ENCODE measurements around the gene CDH12. TPM values are rescaled to one million over a fixed set of nuclear protein-coding genes. Genes with fewer than 3 reads are reported as not detected.
A peak's percentile ranks its signal among the peaks of the same experiment; 100 is the strongest.

The CDH12 gene
- total and polyA plus RNA-seq, 4 donors, result 5.8 to 29.9 (median 8.2) TPM

DNA sequence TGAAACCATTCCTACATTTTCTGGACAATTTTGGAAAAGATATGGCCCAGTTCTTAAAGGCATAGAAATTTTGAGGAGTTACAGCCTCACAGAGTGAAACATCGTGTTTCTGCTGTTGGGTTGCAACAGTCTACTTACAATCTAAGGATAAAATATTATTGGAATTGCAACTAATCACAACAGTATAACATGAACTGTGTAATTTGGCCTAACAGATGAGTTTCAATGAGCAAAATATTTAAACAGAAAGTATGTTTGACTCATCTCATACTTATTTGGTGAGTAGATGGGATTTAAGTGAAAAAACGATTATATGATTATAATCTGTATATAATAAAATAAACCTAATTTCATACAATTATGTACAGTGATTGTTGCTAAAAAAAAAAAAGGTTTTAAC, 1061.8 kb downstream of the CDH12 start:
- no peaks in the 10 kb centered on the region for H3K27me3 ChIP-seq (ENCODE audit: control insufficient read depth, insufficient read depth, low read length)
- WGBS (ENCODE audit: insufficient coverage), result no CpG with 5 or more reads among the region's 2 CpGs
- H3K9me3 ChIP-seq (ENCODE audit: control insufficient read depth, insufficient read depth, low read length), result no peaks in the 10 kb centered on the region
- H3K27ac ChIP-seq (ENCODE audit: low read depth, low read length), result no peak overlapping the region
- no peaks in the 10 kb centered on the region for H3K36me3 ChIP-seq (ENCODE audit: control insufficient read depth, insufficient read depth, low read length)
- H3K4me1 ChIP-seq (ENCODE audit: control insufficient read depth, insufficient read depth, low read length), result no peaks in the 10 kb centered on the region
- H3K4me3 ChIP-seq (ENCODE audit: low read depth, low read length), result no peak overlapping the region
- no peak for DNase-seq (ENCODE audit: low read depth in 4 of 6, low spot score in 6 of 6)

- Histone ChIP-seq H3K36me3 (ENCODE audit: control insufficient read depth, insufficient read depth, low read length) (no peaks in the 10 kb centered on the region), H3K4me1 (ENCODE audit: control insufficient read depth, insufficient read depth, low read length) (no peaks in the 10 kb centered on the region), H3K27me3 (ENCODE audit: control insufficient read depth, insufficient read depth, low read length) (no peaks in the 10 kb centered on the region), H3K4me3 (ENCODE audit: low read depth, low read length) (no peak overlapping the region), H3K27ac (ENCODE audit: low read depth, low read length) (no peak overlapping the region), H3K9me3 (ENCODE audit: control insufficient read depth, insufficient read depth, low read length) (peaks cover 2% of the 10 kb centered on the region)
- no peak for DNase-seq (ENCODE audit: low read depth in 4 of 6, low spot score in 6 of 6)
- no CpG with 5 or more reads among the region's 1 CpG for WGBS (ENCODE audit: insufficient coverage)
Measured at GRCh38 chr5:21784487-21784886, 1068.7 kb downstream of the CDH12 start.

- no CpG with 5 or more reads among the region's 6 CpGs for WGBS (ENCODE audit: insufficient coverage)
- H3K9me3 ChIP-seq (ENCODE audit: control insufficient read depth, insufficient read depth, low read length), result peaks cover 2% of the 10 kb centered on the region
- DNase-seq (ENCODE audit: low read depth in 4 of 6, low spot score in 6 of 6), result peak in 1 of 6 donors; percentile 62
- no peak overlapping the region for H3K27ac ChIP-seq (ENCODE audit: low read depth, low read length)
- no peaks in the 10 kb centered on the region for H3K27me3 ChIP-seq (ENCODE audit: control insufficient read depth, insufficient read depth, low read length)
- H3K36me3 ChIP-seq (ENCODE audit: control insufficient read depth, insufficient read depth, low read length), result no peaks in the 10 kb centered on the region
- no peak overlapping the region for H3K4me3 ChIP-seq (ENCODE audit: low read depth, low read length)
- H3K4me1 ChIP-seq (ENCODE audit: control insufficient read depth, insufficient read depth, low read length), result no peaks in the 10 kb centered on the region
Measured at GRCh38 chr5:21783074-21783679, 1070.0 kb downstream of the CDH12 start.

DNA sequence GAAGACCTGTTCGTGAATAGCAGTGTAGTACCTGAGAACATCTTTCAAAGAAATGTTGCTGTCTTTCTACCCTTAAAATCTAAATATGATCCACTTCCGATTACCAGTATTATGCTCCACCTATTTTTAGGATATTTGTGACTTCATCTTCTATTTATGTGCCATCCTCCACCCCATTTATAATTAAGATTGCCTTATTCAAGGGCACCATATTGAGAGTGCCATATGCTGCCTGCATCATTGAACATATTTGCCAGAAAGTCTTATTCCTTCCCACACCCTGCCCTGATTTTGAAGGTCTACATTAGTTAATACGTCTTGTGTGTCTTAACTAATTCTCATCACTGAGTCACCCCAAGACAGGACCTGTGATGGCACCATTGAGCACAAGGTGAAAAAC, 1076.7 kb downstream of the CDH12 start:
- WGBS (ENCODE audit: insufficient coverage), result 100% methylated on average over 1 of the region's 3 CpGs
- H3K4me1 ChIP-seq (ENCODE audit: control insufficient read depth, insufficient read depth, low read length), result no peaks in the 10 kb centered on the region
- H3K4me3 ChIP-seq (ENCODE audit: low read depth, low read length), result no peak overlapping the region
- peak in 1 of 6 donors; percentile 9 for DNase-seq (ENCODE audit: low read depth in 4 of 6, low spot score in 6 of 6)
- no peaks in the 10 kb centered on the region for H3K9me3 ChIP-seq (ENCODE audit: control insufficient read depth, insufficient read depth, low read length)
- H3K27me3 ChIP-seq (ENCODE audit: control insufficient read depth, insufficient read depth, low read length), result no peaks in the 10 kb centered on the region
- H3K27ac ChIP-seq (ENCODE audit: low read depth, low read length), result no peak overlapping the region
- no peaks in the 10 kb centered on the region for H3K36me3 ChIP-seq (ENCODE audit: control insufficient read depth, insufficient read depth, low read length)

DNA sequence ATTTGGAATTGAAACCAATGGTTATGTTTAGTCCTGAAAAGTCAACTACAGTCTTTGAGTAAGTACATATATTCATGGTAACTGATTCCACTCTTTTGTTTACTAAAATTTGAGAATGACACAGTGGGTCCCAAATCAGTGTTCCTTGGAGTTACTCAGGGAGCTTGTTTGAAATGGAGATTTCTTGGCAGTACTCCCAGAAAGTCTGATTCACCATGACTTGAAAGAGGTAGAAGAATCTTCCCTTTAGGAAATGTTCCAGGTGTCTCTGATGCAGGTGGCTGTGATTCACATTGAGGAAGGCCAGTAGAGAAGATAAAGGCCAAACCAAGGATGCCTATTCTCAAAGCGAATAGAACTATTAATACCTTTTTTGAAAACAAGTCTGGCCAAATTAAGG, 1078.3 kb downstream of the CDH12 start:
- Histone ChIP-seq H3K4me3 (ENCODE audit: low read depth, low read length) (no peak overlapping the region), H3K9me3 (ENCODE audit: control insufficient read depth, insufficient read depth, low read length) (no peaks in the 10 kb centered on the region), H3K27ac (ENCODE audit: low read depth, low read length) (no peak overlapping the region), H3K36me3 (ENCODE audit: control insufficient read depth, insufficient read depth, low read length) (no peaks in the 10 kb centered on the region), H3K27me3 (ENCODE audit: control insufficient read depth, insufficient read depth, low read length) (no peaks in the 10 kb centered on the region), H3K4me1 (ENCODE audit: control insufficient read depth, insufficient read depth, low read length) (no peaks in the 10 kb centered on the region)
- peak in 1 of 6 donors; percentile 7 for DNase-seq (ENCODE audit: low read depth in 4 of 6, low spot score in 6 of 6)
- 71% methylated on average over 1 of the region's 1 CpG for WGBS (ENCODE audit: insufficient coverage)

- 67% methylated on average over 1 of the region's 2 CpGs for WGBS (ENCODE audit: insufficient coverage)
- no peaks in the 10 kb centered on the region for H3K36me3 ChIP-seq (ENCODE audit: control insufficient read depth, insufficient read depth, low read length)
- DNase-seq (ENCODE audit: low read depth in 4 of 6, low spot score in 6 of 6), result no peak
Measured at GRCh38 chr5:21774281-21774680, 1078.9 kb downstream of the CDH12 start.

DNA sequence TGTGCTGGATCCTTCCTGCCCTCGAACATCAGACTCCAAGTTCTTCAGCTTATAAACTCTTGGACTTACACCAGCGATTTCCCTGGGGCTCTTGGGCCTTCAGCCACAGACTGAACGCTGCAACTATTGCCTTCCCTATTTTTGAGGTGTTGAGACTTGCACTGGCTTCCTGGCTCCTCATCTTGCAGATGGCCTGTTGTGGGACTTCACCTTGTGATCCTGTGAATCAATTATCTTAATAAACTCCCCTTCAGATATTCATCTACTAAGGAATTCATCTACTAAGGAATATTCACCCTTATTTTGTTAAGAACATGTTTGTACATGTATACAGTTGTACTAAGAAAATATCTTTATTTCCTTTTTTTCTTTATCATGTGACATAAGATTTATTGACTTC, 1079.7 kb downstream of the CDH12 start:
- Histone ChIP-seq H3K4me3 (ENCODE audit: low read depth, low read length) (no peak overlapping the region), H3K4me1 (ENCODE audit: control insufficient read depth, insufficient read depth, low read length) (no peaks in the 10 kb centered on the region), H3K27me3 (ENCODE audit: control insufficient read depth, insufficient read depth, low read length) (no peaks in the 10 kb centered on the region), H3K36me3 (ENCODE audit: control insufficient read depth, insufficient read depth, low read length) (no peaks in the 10 kb centered on the region), H3K9me3 (ENCODE audit: control insufficient read depth, insufficient read depth, low read length) (no peaks in the 10 kb centered on the region), H3K27ac (ENCODE audit: low read depth, low read length) (no peak overlapping the region)
- WGBS (ENCODE audit: insufficient coverage), result 81% methylated on average over 3 of the region's 3 CpGs
- DNase-seq (ENCODE audit: low read depth in 4 of 6, low spot score in 6 of 6), result no peak

More at GRCh38 chr5:21774281-21774680, 1078.9 kb downstream of the CDH12 start:
- Histone ChIP-seq H3K27me3 (ENCODE audit: control insufficient read depth, insufficient read depth, low read length) (no peaks in the 10 kb centered on the region), H3K9me3 (ENCODE audit: control insufficient read depth, insufficient read depth, low read length) (no peaks in the 10 kb centered on the region), H3K27ac (ENCODE audit: low read depth, low read length) (no peak overlapping the region), H3K4me3 (ENCODE audit: low read depth, low read length) (no peak overlapping the region), H3K4me1 (ENCODE audit: control insufficient read depth, insufficient read depth, low read length) (no peaks in the 10 kb centered on the region)

DNA sequence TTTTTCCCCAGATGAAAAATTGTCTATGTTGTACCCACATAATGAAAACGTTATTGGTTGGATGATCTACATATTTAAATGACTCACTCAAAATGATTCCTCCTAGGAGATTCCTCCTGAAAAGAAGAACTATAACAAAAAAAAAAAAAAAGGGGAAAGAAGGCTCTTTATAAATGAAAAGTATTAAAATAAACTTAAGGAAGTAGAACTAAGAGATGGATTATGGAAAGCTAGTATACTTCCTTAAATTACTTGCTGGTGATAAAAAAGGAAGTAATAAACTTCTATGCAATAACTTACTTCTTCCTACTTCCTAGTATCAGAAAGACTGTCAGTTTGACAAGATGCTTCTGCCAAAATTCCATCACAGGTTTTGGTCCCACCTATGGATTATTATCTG, 1087.7 kb downstream of the CDH12 start:
- H3K4me3 ChIP-seq (ENCODE audit: low read depth, low read length), result no peak overlapping the region
- WGBS (ENCODE audit: insufficient coverage), result no CpG with 5 or more reads among the region's 1 CpG
- H3K27me3 ChIP-seq (ENCODE audit: control insufficient read depth, insufficient read depth, low read length), result no peaks in the 10 kb centered on the region
- no peak overlapping the region for H3K27ac ChIP-seq (ENCODE audit: low read depth, low read length)
- no peaks in the 10 kb centered on the region for H3K36me3 ChIP-seq (ENCODE audit: control insufficient read depth, insufficient read depth, low read length)
- no peaks in the 10 kb centered on the region for H3K9me3 ChIP-seq (ENCODE audit: control insufficient read depth, insufficient read depth, low read length)
- H3K4me1 ChIP-seq (ENCODE audit: control insufficient read depth, insufficient read depth, low read length), result no peaks in the 10 kb centered on the region
- no peak for DNase-seq (ENCODE audit: low read depth in 4 of 6, low spot score in 6 of 6)

GRCh38 chr5:21739096-21739495, 1114.0 kb downstream of the CDH12 start:
- DNase-seq (ENCODE audit: low read depth in 4 of 6, low spot score in 6 of 6), result no peak
- Histone ChIP-seq H3K4me3 (ENCODE audit: low read depth, low read length) (no peak overlapping the region), H3K27ac (ENCODE audit: low read depth, low read length) (no peak overlapping the region), H3K36me3 (ENCODE audit: control insufficient read depth, insufficient read depth, low read length) (no peaks in the 10 kb centered on the region), H3K4me1 (ENCODE audit: control insufficient read depth, insufficient read depth, low read length) (no peaks in the 10 kb centered on the region), H3K27me3 (ENCODE audit: control insufficient read depth, insufficient read depth, low read length) (no peaks in the 10 kb centered on the region), H3K9me3 (ENCODE audit: control insufficient read depth, insufficient read depth, low read length) (no peaks in the 10 kb centered on the region)

- WGBS (ENCODE audit: insufficient coverage), result no CpG with 5 or more reads among the region's 2 CpGs
- Histone ChIP-seq H3K4me1 (ENCODE audit: control insufficient read depth, insufficient read depth, low read length) (no peaks in the 10 kb centered on the region), H3K36me3 (ENCODE audit: control insufficient read depth, insufficient read depth, low read length) (no peaks in the 10 kb centered on the region), H3K27me3 (ENCODE audit: control insufficient read depth, insufficient read depth, low read length) (no peaks in the 10 kb centered on the region), H3K27ac (ENCODE audit: low read depth, low read length) (no peak overlapping the region), H3K4me3 (ENCODE audit: low read depth, low read length) (no peak overlapping the region), H3K9me3 (ENCODE audit: control insufficient read depth, insufficient read depth, low read length) (no peaks in the 10 kb centered on the region)
- no peak for DNase-seq (ENCODE audit: low read depth in 4 of 6, low spot score in 6 of 6)
Measured at GRCh38 chr5:21723500-21723899, 1129.6 kb downstream of the CDH12 start.
